GM23338 (cell line): ENCODE measurements around the gene CCNI2. TPM values are rescaled to one million over a fixed set of nuclear protein-coding genes. Genes with fewer than 3 reads are reported as not detected.

Experiments
- ATAC-seq: fragments of 200-7000 bp; cut with Tn5 transposase; 3 replicates; pipeline ENCODE4 v1.9.1; 2020
- DNase-seq: peaks from one replicate; pipeline ENCODE4 v3.0.0-alpha.2; 2015; ENCODE audit warnings: low spot score
- H2AFZ ChIP-seq: fragments of 200-600 bp; sonication (generic); 2 replicates; pipeline ENCODE4 v1.8.0; 2016; ENCODE audit warnings: antibody characterized with exemption, mild to moderate bottlenecking, moderate library complexity
- H3F3A ChIP-seq: fragments of 200-600 bp; sonication (generic); replicated peaks from 2 replicates; pipeline ENCODE4 v1.8.0; 2017; ENCODE audit warnings: antibody characterized with exemption, mixed run types, low read depth
- H3K27ac ChIP-seq: fragments of 200-600 bp; sonication (generic); 2 replicates; pipeline ENCODE4 v1.6.1; 2016; ENCODE audit warnings: low read depth
- H3K27me3 ChIP-seq: fragments of 200-600 bp; sonication (generic); 2 replicates; pipeline ENCODE4 v1.8.0; 2016; ENCODE audit warnings: mild to moderate bottlenecking, mixed run types, moderate library complexity; ENCODE audit not compliant: insufficient read depth
- H3K36me3 ChIP-seq: fragments of 200-600 bp; sonication (generic); 2 replicates; pipeline ENCODE4 v1.8.0; 2016; ENCODE audit warnings: mild to moderate bottlenecking; ENCODE audit not compliant: insufficient read depth
- H3K4me1 ChIP-seq: fragments of 200-600 bp; sonication (generic); 2 replicates; pipeline ENCODE4 v1.8.0; 2016; ENCODE audit warnings: mild to moderate bottlenecking, moderate library complexity; ENCODE audit not compliant: insufficient read depth
- H3K4me2 ChIP-seq: fragments of 200-600 bp; sonication (generic); 2 replicates; pipeline ENCODE4 v1.7.1; 2017; ENCODE audit warnings: mixed run types
- H3K4me3 ChIP-seq: fragments of 200-600 bp; sonication (generic); 2 replicates; pipeline ENCODE4 v1.6.1; 2016; ENCODE audit warnings: mixed run types
- H3K79me2 ChIP-seq: fragments of 200-600 bp; sonication (generic); replicated peaks from 2 replicates; pipeline ENCODE4 v1.8.0; 2017; ENCODE audit warnings: mild to moderate bottlenecking; ENCODE audit not compliant: insufficient read depth
- H3K9me2 ChIP-seq: fragments of 200-600 bp; sonication (generic); 2 replicates; pipeline ENCODE4 v1.8.0; 2017; ENCODE audit not compliant: insufficient read depth
- H4K20me1 ChIP-seq: fragments of 200-600 bp; sonication (generic); replicated peaks from 2 replicates; pipeline ENCODE4 v1.8.0; 2017; ENCODE audit warnings: mild to moderate bottlenecking; ENCODE audit not compliant: insufficient read depth
- H3K27ac Mint-ChIP-seq: 2 replicates; pipeline ENCODE4 v1.8.0; 2020; ENCODE audit warnings: inconsistent platforms, mild to moderate bottlenecking, moderate library complexity, mixed read lengths
- H3K27me3 Mint-ChIP-seq: 3 replicates; pipeline ENCODE4 v1.8.0; 2022; ENCODE audit warnings: low read depth, mild to moderate bottlenecking, moderate library complexity, mixed read lengths, inconsistent platforms; ENCODE audit not compliant: insufficient read depth, poor library complexity
- H3K36me3 Mint-ChIP-seq: 3 replicates; pipeline ENCODE4 v1.8.0; 2021; ENCODE audit warnings: low read depth, mild to moderate bottlenecking, inconsistent platforms, moderate library complexity, mixed read lengths
- H3K4me1 Mint-ChIP-seq: 3 replicates; pipeline ENCODE4 v1.8.0; 2020; ENCODE audit warnings: mild to moderate bottlenecking, inconsistent platforms, mixed read lengths
- H3K4me3 Mint-ChIP-seq: 3 replicates; pipeline ENCODE4 v1.8.0; 2021; ENCODE audit warnings: moderate library complexity, mild to moderate bottlenecking, inconsistent platforms, mixed read lengths
- H3K9me3 Mint-ChIP-seq: 3 replicates; pipeline ENCODE4 v1.8.0; 2020; ENCODE audit warnings: moderate library complexity, mild to moderate bottlenecking, inconsistent platforms, mixed read lengths
- CREB1 ChIP-seq: fragments of 250-450 bp; sonication (Bioruptor Pico); IDR thresholded peaks from 2 replicates; pipeline ENCODE4 v1.5.0; 2020; ENCODE audit warnings: low read depth, mild to moderate bottlenecking, moderate library complexity
- CTCF ChIP-seq, 2 experiments: fragments of 200-600 bp in 1 of 2; sonication (generic) in 1 of 2; conservative IDR thresholded peaks; 2 replicates each; pipeline versions ENCODE4 v1.5.1 to v1.6.1; 2016 to 2017; ENCODE audit warnings: antibody characterized with exemption in 2 of 2, low read depth in 2 of 2, mild to moderate bottlenecking in 2 of 2, moderate library complexity in 1 of 2
- ETS1 ChIP-seq: IDR thresholded peaks from 2 replicates; pipeline ENCODE4 v1.6.1; 2016; ENCODE audit warnings: antibody characterized with exemption
- EZH2 ChIP-seq: fragments of 200-600 bp; sonication (generic); IDR thresholded peaks from one replicate; pipeline ENCODE4 v1.8.0; 2017; ENCODE audit warnings: antibody characterized with exemption, mild to moderate bottlenecking, low read depth; ENCODE audit not compliant: unreplicated experiment
- EZH2phosphoT487 ChIP-seq: fragments of 200-600 bp; sonication (generic); IDR thresholded peaks from one replicate; pipeline ENCODE4 v1.8.1; 2018; ENCODE audit warnings: antibody characterized with exemption; ENCODE audit not compliant: unreplicated experiment
- NANOG ChIP-seq: IDR thresholded peaks from 2 replicates; pipeline ENCODE4 v1.6.1; 2016; ENCODE audit warnings: antibody characterized with exemption, borderline replicate concordance
- POLR2AphosphoS5 ChIP-seq: IDR thresholded peaks from 2 replicates; pipeline ENCODE4 v1.6.1; 2016; ENCODE audit warnings: antibody characterized with exemption, low read depth
- REST ChIP-seq: IDR thresholded peaks from one replicate; pipeline ENCODE4 v1.6.1; 2018; ENCODE audit warnings: antibody characterized with exemption; ENCODE audit not compliant: unreplicated experiment
- STAT1 ChIP-seq: IDR thresholded peaks from one replicate; pipeline ENCODE4 v1.6.1; 2016; ENCODE audit warnings: antibody characterized with exemption; ENCODE audit not compliant: unreplicated experiment
- ZNF114 ChIP-seq: fragments of 250-450 bp; sonication (Bioruptor Pico); IDR thresholded peaks from 2 replicates; pipeline ENCODE4 v1.5.0; 2020; ENCODE audit warnings: mild to moderate bottlenecking, moderate library complexity
- ZNF331 ChIP-seq: fragments of 250-450 bp; sonication (Bioruptor Pico); IDR thresholded peaks from 2 replicates; pipeline ENCODE4 v1.5.0; 2020; ENCODE audit warnings: low read depth, mild to moderate bottlenecking, moderate library complexity
- polyA plus RNA-seq: library from polyadenylated mRNA; unstranded; fragments of >200 nt; fragmentation: Nextera tagmentation; extraction: Ambion mirVana; gene quantifications from 2 replicates; pipeline ENCODE4 v1.2.1, GENCODE V29; 2016
- total RNA-seq: library from RNA; depleted of rRNA; stranded (reverse); fragments of >200 nt; shearing (Covaris generic); gene quantifications from 2 replicates; pipeline ENCODE4 v1.2.3, GENCODE V29; 2014

Gene CCNI2
- total and polyA plus RNA-seq, 2 experiments from 2014 or later: 0.55 to 2.5 TPM

GRCh38 chr5:132785864-132786263, 38.6 kb downstream of the CCNI2 start (continued):
- TF ChIP-seq CTCF (conservative IDR thresholded peaks at IDR 0.05; ENCODE audit: low read depth in 2 of 2): no peak
- TF ChIP-seq EZH2phosphoT487: no peak
- no peak for TF ChIP-seq REST

- H3K27ac Mint-ChIP-seq: no peak overlapping the region
- no peaks in the 10 kb centered on the region for H3K4me1 ChIP-seq
- no peak overlapping the region for H3K4me2 ChIP-seq
- no peaks in the 10 kb centered on the region for H3K9me2 ChIP-seq
- no peaks in the 10 kb centered on the region for H3K36me3 Mint-ChIP-seq
- DNase-seq: no peak
- peaks cover 4% of the 10 kb centered on the region; the same call in 1 of the 2 replicates for H3K27me3 ChIP-seq
- H3K27ac ChIP-seq: no peak overlapping the region
- H3K9me3 Mint-ChIP-seq: no peaks in the 10 kb centered on the region
- no peak overlapping the region for H3K4me3 Mint-ChIP-seq
- no peaks in the 10 kb centered on the region for H3K79me2 ChIP-seq
- peaks cover 11% of the 10 kb centered on the region for H3K4me1 Mint-ChIP-seq
- no peak for ATAC-seq
- no peak overlapping the region for H3K4me3 ChIP-seq
- H4K20me1 ChIP-seq: no peaks in the 10 kb centered on the region
- H3K27me3 Mint-ChIP-seq: peaks cover 12% of the 10 kb centered on the region
- H3K36me3 ChIP-seq: no peaks in the 10 kb centered on the region
- H3F3A ChIP-seq: no peaks in the 10 kb centered on the region
- no peak overlapping the region for H2AFZ ChIP-seq
- TF ChIP-seq ETS1 (no peak), EZH2phosphoT487 (no peak), CREB1 (CRISPR knock-in tag) (no peak), ZNF114 (CRISPR knock-in tag) (no peak), POLR2AphosphoS5 (no peak), ZNF331 (CRISPR knock-in tag) (no peak), EZH2 (no peak), REST (no peak), STAT1 (no peak), NANOG (no peak)
Measured at GRCh38 chr5:132787076-132787475, 39.9 kb downstream of the CCNI2 start.
